Smooth muscle cell (in vitro differentiated cells): ENCODE measurements around the gene LRRC57. TPM values are rescaled to one million over a fixed set of nuclear protein-coding genes. Genes with fewer than 3 reads are reported as not detected.

Source experiments
- DNase-seq: peaks from one replicate; lab custom pipeline; 2025; ENCODE audit not compliant: unreplicated experiment; lab: John Stamatoyannopoulos, UW
- H2AFZ ChIP-seq: fragments of 200-600 bp; sonication (generic); 2 replicates; pipeline ENCODE4 v1.6.0; 2016; ENCODE audit warnings: antibody characterized with exemption, low read depth, mild to moderate bottlenecking
- H3F3A ChIP-seq: fragments of 200-600 bp; sonication (generic); 2 replicates; pipeline ENCODE4 v1.6.0; 2017; ENCODE audit warnings: antibody characterized with exemption, low read depth
- H3K27ac ChIP-seq: fragments of 200-600 bp; sonication (generic); 2 replicates; pipeline ENCODE4 v1.5.1; 2016; ENCODE audit warnings: low read depth, mild to moderate bottlenecking
- H3K27me3 ChIP-seq: fragments of 200-600 bp; sonication (generic); 2 replicates; pipeline ENCODE4 v1.6.1; 2016; ENCODE audit warnings: low read depth, mild to moderate bottlenecking
- H3K36me3 ChIP-seq: fragments of 200-600 bp; sonication (generic); 2 replicates; pipeline ENCODE4 v1.5.1; 2016; ENCODE audit warnings: low read depth
- H3K4me1 ChIP-seq: fragments of 200-600 bp; sonication (generic); 2 replicates; pipeline ENCODE4 v1.5.1; 2016; ENCODE audit warnings: low read depth
- H3K4me2 ChIP-seq: fragments of 200-600 bp; sonication (generic); 2 replicates; pipeline ENCODE4 v1.6.0; 2016; ENCODE audit warnings: mild to moderate bottlenecking
- H3K4me3 ChIP-seq: fragments of 200-600 bp; sonication (generic); 2 replicates; pipeline ENCODE4 v1.5.1; 2016; ENCODE audit warnings: mild to moderate bottlenecking
- H3K79me2 ChIP-seq: fragments of 200-600 bp; sonication (generic); 2 replicates; pipeline ENCODE4 v1.6.0; 2016; ENCODE audit warnings: low read depth, mild to moderate bottlenecking
- H3K9ac ChIP-seq: fragments of 200-600 bp; sonication (generic); 2 replicates; pipeline ENCODE4 v1.6.0; 2016; ENCODE audit warnings: low read depth
- H3K9me3 ChIP-seq: fragments of 200-600 bp; sonication (generic); replicated peaks from 2 replicates; pipeline ENCODE4 v1.5.1; 2016; ENCODE audit warnings: low read depth
- H4K20me1 ChIP-seq: fragments of 200-600 bp; sonication (generic); 2 replicates; pipeline ENCODE4 v1.6.0; 2016; ENCODE audit warnings: low read depth
- WGBS: methylation state at CpG from one replicate; pipeline ENCODE4 v1.1.7; 2016; ENCODE audit warnings: low lambda C conversion rate; 5-methylcytosine and 5-hydroxymethylcytosine counted together
- polyA plus RNA-seq: library from polyadenylated mRNA; unstranded; fragments of >200 nt; fragmentation: Nextera tagmentation; extraction: Ambion mirVana; gene quantifications from 2 replicates; pipeline ENCODE4 v1.2.1, GENCODE V29; 2016
- total RNA-seq: library from RNA; depleted of rRNA; stranded (reverse); fragments of >200 nt; gene quantifications from 2 replicates; pipeline ENCODE4 v1.2.3, GENCODE V29; 2014
- TF ChIP-seq, protein P1 (sequence below): fragments of 200-600 bp; sonication (generic); IDR thresholded peaks from 2 replicates; pipeline ENCODE4 v1.5.1; 2017; ENCODE audit warnings: borderline replicate concordance, mild to moderate bottlenecking, antibody characterized with exemption; ENCODE audit not compliant: insufficient read depth, poor library complexity, severe bottlenecking

LRRC57 gene
- total and polyA plus RNA-seq, 2 experiments from 2014 or later: 11.0 to 25.1 TPM

DNA sequence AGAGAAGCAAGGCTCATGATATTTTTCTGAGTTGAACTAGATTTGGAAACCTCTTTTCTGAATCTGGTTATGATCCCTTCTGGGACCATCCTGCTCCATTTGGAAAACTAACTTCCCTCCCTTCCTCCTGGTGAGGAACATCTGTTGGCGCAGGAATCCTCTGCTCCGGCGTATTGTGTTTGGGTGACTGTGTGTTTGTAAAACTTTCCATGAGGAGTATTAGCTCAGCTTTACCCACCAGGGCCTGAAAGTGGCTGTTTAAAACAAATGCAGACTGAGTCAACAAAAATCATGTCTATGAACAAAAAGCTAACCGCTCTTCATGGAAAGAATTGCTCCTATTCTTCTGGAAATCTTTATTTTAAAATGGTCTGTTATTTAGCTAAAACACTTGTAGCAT, 44.5 kb upstream of the LRRC57 start:
- Histone ChIP-seq H3K4me2 (peak overlapping the region; percentile 48), H3F3A (peaks cover 7% of the 10 kb centered on the region), H2AFZ (no peak overlapping the region), H3K79me2 (no peaks in the 10 kb centered on the region), H3K4me3 (no peak overlapping the region), H3K27me3 (no peaks in the 10 kb centered on the region), H3K9me3 (no peaks in the 10 kb centered on the region), H3K36me3 (no peaks in the 10 kb centered on the region), H3K27ac (peak overlapping the region; percentile 64), H4K20me1 (no peaks in the 10 kb centered on the region), H3K9ac (no peak overlapping the region), H3K4me1 (peaks cover 8% of the 10 kb centered on the region)
- TF ChIP-seq, protein P1, sequence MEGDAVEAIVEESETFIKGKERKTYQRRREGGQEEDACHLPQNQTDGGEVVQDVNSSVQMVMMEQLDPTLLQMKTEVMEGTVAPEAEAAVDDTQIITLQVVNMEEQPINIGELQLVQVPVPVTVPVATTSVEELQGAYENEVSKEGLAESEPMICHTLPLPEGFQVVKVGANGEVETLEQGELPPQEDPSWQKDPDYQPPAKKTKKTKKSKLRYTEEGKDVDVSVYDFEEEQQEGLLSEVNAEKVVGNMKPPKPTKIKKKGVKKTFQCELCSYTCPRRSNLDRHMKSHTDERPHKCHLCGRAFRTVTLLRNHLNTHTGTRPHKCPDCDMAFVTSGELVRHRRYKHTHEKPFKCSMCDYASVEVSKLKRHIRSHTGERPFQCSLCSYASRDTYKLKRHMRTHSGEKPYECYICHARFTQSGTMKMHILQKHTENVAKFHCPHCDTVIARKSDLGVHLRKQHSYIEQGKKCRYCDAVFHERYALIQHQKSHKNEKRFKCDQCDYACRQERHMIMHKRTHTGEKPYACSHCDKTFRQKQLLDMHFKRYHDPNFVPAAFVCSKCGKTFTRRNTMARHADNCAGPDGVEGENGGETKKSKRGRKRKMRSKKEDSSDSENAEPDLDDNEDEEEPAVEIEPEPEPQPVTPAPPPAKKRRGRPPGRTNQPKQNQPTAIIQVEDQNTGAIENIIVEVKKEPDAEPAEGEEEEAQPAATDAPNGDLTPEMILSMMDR: no peak
- 56% methylated on average over 4 of the region's 4 CpGs for WGBS
- no peak for DNase-seq

DNA sequence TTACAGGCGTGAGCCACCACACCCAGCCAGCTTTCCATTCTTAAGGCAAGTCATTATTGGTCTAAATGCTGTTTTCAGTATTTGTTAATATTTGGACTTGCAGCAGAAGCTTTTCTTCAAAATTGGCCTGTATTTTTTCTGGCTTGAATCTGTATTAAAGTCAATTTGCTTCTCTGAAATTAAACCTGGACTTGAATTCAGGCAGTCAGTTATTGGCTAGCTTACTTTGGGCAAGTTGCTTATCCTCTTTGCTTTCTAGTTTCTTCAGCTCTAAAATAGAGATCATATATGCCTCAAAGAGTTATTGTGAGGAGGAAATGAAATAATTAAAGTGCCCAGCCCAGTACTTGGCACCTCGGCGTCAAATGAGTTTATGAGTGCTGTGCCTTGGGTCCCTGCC, 44.1 kb upstream of the LRRC57 start:
- H3K27ac ChIP-seq: peak overlapping the region; percentile 64
- DNase-seq: no peak
- H3K4me2 ChIP-seq: no peak overlapping the region

DNA sequence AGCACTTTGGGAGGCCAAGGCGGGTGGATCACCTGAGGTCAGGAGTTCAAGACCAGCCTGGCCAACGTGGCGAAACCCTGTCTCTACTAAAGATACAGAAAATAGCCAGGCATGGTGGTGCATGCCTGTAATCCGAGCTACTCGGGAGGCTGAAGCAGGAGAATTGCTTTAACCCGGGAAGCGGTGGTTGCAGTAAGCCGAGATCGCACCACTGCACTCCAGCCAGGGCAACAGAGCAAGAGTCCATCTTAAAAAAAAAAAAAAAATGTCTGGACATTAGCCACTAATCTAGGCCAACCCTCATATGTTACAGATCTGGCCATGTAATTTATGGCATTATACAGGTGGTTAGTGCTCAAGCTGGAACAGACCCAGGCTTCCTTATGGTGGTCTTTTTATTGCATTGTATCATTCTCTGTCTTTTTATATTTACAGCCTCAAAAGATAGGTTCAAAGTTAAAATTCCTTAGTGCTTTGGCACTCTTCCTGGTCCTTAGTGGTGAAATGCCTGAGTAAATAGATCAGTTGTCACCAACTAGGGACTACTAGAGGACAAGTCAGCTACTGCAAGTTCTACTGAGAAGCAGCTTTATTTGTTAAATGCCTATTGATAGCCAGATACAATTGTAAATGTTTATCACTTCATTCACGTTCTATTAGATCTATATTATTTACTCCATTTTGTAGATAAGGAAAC, 42.8 kb upstream of the LRRC57 start:
- H3K9me3 ChIP-seq: no peaks in the 10 kb centered on the region
- H2AFZ ChIP-seq: no peak overlapping the region
- no peaks in the 10 kb centered on the region for H3K36me3 ChIP-seq
- peaks cover 8% of the 10 kb centered on the region for H3K4me1 ChIP-seq
- no peak for DNase-seq
- peaks cover 7% of the 10 kb centered on the region for H3F3A ChIP-seq
- no peaks in the 10 kb centered on the region for H3K27me3 ChIP-seq
- no peaks in the 10 kb centered on the region for H4K20me1 ChIP-seq
- no peaks in the 10 kb centered on the region for H3K79me2 ChIP-seq
- H3K4me3 ChIP-seq: no peak overlapping the region
- H3K27ac ChIP-seq: no peak overlapping the region
- no peak overlapping the region for H3K4me2 ChIP-seq
- TF ChIP-seq, protein P1: no peak
- no peak overlapping the region for H3K9ac ChIP-seq
- WGBS: 81% methylated on average over 10 of the region's 10 CpGs

More for the DNA sequence above, 44.1 kb upstream of the LRRC57 start:
- H3F3A ChIP-seq: peaks cover 7% of the 10 kb centered on the region
- no peaks in the 10 kb centered on the region for H3K9me3 ChIP-seq
- TF ChIP-seq, protein P1: no peak
- no peaks in the 10 kb centered on the region for H4K20me1 ChIP-seq
- no peaks in the 10 kb centered on the region for H3K27me3 ChIP-seq
- H3K4me3 ChIP-seq: no peak overlapping the region
- H3K4me1 ChIP-seq: peaks cover 8% of the 10 kb centered on the region
- H3K36me3 ChIP-seq: no peaks in the 10 kb centered on the region
- 93% methylated on average over 3 of the region's 3 CpGs for WGBS
- H2AFZ ChIP-seq: no peak overlapping the region
- H3K9ac ChIP-seq: no peak overlapping the region
- no peaks in the 10 kb centered on the region for H3K79me2 ChIP-seq
